Measurements from ENCODE around the gene KCTD14.

Gene KCTD14

DNA sequence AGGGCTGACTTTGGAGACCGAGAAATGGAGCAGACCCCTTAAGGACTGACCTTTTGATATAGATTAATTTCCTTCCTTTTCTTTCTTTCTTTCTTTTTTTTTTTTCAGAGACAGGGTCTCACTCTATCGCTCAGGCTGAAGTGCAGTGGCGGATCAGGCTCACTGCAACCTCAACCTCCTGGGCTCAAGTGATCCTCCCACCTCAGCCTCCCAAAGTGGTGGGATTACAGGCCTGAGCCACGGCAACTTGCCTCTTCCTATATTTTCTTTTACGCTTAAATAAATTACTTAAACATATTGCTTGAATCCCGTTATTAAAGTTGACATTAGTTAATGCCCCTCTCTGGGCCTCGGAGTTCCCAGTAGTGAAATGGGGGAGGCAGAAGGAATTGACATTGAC, 350 bp upstream of the KCTD14 start:
- TF ChIP-seq, protein P1, sequence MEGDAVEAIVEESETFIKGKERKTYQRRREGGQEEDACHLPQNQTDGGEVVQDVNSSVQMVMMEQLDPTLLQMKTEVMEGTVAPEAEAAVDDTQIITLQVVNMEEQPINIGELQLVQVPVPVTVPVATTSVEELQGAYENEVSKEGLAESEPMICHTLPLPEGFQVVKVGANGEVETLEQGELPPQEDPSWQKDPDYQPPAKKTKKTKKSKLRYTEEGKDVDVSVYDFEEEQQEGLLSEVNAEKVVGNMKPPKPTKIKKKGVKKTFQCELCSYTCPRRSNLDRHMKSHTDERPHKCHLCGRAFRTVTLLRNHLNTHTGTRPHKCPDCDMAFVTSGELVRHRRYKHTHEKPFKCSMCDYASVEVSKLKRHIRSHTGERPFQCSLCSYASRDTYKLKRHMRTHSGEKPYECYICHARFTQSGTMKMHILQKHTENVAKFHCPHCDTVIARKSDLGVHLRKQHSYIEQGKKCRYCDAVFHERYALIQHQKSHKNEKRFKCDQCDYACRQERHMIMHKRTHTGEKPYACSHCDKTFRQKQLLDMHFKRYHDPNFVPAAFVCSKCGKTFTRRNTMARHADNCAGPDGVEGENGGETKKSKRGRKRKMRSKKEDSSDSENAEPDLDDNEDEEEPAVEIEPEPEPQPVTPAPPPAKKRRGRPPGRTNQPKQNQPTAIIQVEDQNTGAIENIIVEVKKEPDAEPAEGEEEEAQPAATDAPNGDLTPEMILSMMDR (IDR thresholded peaks at IDR 0.05; ENCODE audit: low read length): no peak
- no peak for TF ChIP-seq EZH2 (optimal IDR thresholded peaks at IDR 0.05; ENCODE audit: low read depth, low read length)
- TF ChIP-seq EZH2phosphoT487 (IDR thresholded peaks at IDR 0.05; ENCODE audit: low read length): no peak
- Histone ChIP-seq H3K9me3 (replicated peaks; ENCODE audit: insufficient read depth, low read length) (no peaks in the 10 kb centered on the region), H3K36me3 (replicated peaks; ENCODE audit: insufficient read depth, low read length) (no peaks in the 10 kb centered on the region), H3K27me3 (replicated peaks; ENCODE audit: insufficient read depth, low read length) (no peaks in the 10 kb centered on the region), H3K9ac (ENCODE audit: low read length) (no peak overlapping the region), H3K79me2 (ENCODE audit: low read length) (no peaks in the 10 kb centered on the region), H3K4me3 (ENCODE audit: low read length) (no peak overlapping the region), H3K27ac (ENCODE audit: low read length) (no peak overlapping the region), H3K4me2 (ENCODE audit: low read depth, low read length) (no peak overlapping the region), H3K9me2 (replicated peaks; ENCODE audit: insufficient read depth, low read length) (no peaks in the 10 kb centered on the region), H3F3A (ENCODE audit: insufficient read depth, low read length) (no peaks in the 10 kb centered on the region), H4K20me1 (ENCODE audit: insufficient read depth, low read length) (no peaks in the 10 kb centered on the region), H3K4me1 (ENCODE audit: low read length) (no peaks in the 10 kb centered on the region), H2AFZ (ENCODE audit: low read length) (no peak overlapping the region)
- no peak for DNase-seq

DNA sequence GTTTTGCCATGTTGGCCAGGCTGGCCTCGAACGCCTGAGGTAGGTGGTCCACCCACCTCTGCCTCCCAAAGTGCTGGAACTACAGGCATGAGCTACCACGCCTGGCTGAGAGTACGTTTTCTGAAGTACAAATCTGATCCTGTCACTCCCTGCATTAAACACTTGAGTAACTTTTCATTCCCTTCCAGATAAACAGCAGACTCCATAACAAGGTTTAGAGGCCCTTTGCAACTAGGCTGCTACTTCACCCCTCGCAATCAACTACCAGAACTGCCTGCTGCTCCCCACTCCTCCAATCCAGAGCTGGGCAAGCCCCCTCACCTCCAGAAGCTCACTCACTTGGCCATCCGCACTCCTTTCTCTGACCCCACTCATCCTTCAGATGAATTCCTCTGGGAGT, 1.5 kb downstream of the KCTD14 start:
- H4K20me1 ChIP-seq (ENCODE audit: insufficient read depth, low read length): no peaks in the 10 kb centered on the region
- no peaks in the 10 kb centered on the region for H3F3A ChIP-seq (ENCODE audit: insufficient read depth, low read length)
- no peak overlapping the region for H3K4me3 ChIP-seq (ENCODE audit: low read length)
- H3K27me3 ChIP-seq (replicated peaks; ENCODE audit: insufficient read depth, low read length): no peaks in the 10 kb centered on the region
- H3K36me3 ChIP-seq (replicated peaks; ENCODE audit: insufficient read depth, low read length): no peaks in the 10 kb centered on the region
- no peak overlapping the region for H3K9ac ChIP-seq (ENCODE audit: low read length)
- no peak overlapping the region for H2AFZ ChIP-seq (ENCODE audit: low read length)
- TF ChIP-seq EZH2 (optimal IDR thresholded peaks at IDR 0.05; ENCODE audit: low read depth, low read length) (no peak), EZH2phosphoT487 (IDR thresholded peaks at IDR 0.05; ENCODE audit: low read length) (no peak)
- TF ChIP-seq, protein P1 (IDR thresholded peaks at IDR 0.05; ENCODE audit: low read length): no peak
- H3K27ac ChIP-seq (ENCODE audit: low read length): no peak overlapping the region
- no peaks in the 10 kb centered on the region for H3K79me2 ChIP-seq (ENCODE audit: low read length)
- H3K4me2 ChIP-seq (ENCODE audit: low read depth, low read length): no peak overlapping the region
- H3K9me2 ChIP-seq (replicated peaks; ENCODE audit: insufficient read depth, low read length): no peaks in the 10 kb centered on the region
- H3K4me1 ChIP-seq (ENCODE audit: low read length): no peaks in the 10 kb centered on the region
- H3K9me3 ChIP-seq (replicated peaks; ENCODE audit: insufficient read depth, low read length): no peaks in the 10 kb centered on the region
- no peak for DNase-seq

DNA sequence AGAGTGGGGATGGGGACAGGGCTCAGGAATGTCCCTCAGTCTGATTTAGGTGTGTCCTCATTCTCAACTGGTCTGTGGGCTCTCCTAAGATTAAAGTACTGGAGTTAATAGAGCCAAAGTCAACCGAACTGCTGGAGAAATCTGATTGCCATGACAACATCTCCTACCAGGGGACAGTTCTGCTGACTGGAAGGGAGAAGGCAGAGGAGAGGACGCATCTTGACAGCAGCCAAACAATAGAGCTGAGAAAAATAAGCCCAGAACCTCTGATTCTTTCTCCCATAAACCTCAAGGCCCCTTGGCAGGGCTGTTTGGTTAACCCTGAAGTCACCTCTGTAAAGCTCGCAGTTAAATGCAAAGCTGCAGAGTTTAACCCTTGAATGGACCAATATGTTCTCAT, 2.8 kb downstream of the KCTD14 start:
- Histone ChIP-seq H2AFZ (ENCODE audit: low read length) (no peak overlapping the region), H3K9ac (ENCODE audit: low read length) (no peak overlapping the region), H3K4me1 (ENCODE audit: low read length) (no peaks in the 10 kb centered on the region), H3K27ac (ENCODE audit: low read length) (no peak overlapping the region), H4K20me1 (ENCODE audit: insufficient read depth, low read length) (no peaks in the 10 kb centered on the region), H3K27me3 (replicated peaks; ENCODE audit: insufficient read depth, low read length) (no peaks in the 10 kb centered on the region), H3K4me2 (ENCODE audit: low read depth, low read length) (no peak overlapping the region), H3K36me3 (replicated peaks; ENCODE audit: insufficient read depth, low read length) (no peaks in the 10 kb centered on the region), H3K9me2 (replicated peaks; ENCODE audit: insufficient read depth, low read length) (no peaks in the 10 kb centered on the region), H3F3A (ENCODE audit: insufficient read depth, low read length) (no peaks in the 10 kb centered on the region), H3K4me3 (ENCODE audit: low read length) (no peak overlapping the region), H3K79me2 (ENCODE audit: low read length) (no peaks in the 10 kb centered on the region), H3K9me3 (replicated peaks; ENCODE audit: insufficient read depth, low read length) (no peaks in the 10 kb centered on the region)
- no peak for DNase-seq
- TF ChIP-seq EZH2 (optimal IDR thresholded peaks at IDR 0.05; ENCODE audit: low read depth, low read length) (no peak), EZH2phosphoT487 (IDR thresholded peaks at IDR 0.05; ENCODE audit: low read length) (no peak)
- TF ChIP-seq, protein P1 (IDR thresholded peaks at IDR 0.05; ENCODE audit: low read length): no peak

All from MM.1S (cell line).